C4-2B (cell line): ENCODE measurements around the gene LRRC3C.
A peak's percentile ranks its signal among the peaks of the same experiment; 100 is the strongest.

Experiments used
- H3K27ac ChIP-seq: fragments of 450-650 bp; 2 replicates; pipeline ENCODE4 v1.5.1; 2017
- CTCF ChIP-seq: fragments of 450-650 bp; conservative IDR thresholded peaks from 2 replicates; pipeline ENCODE4 v1.5.1; 2017; ENCODE audit warnings: mild to moderate bottlenecking
- ZFX ChIP-seq: fragments of 450-650 bp; IDR thresholded peaks from 2 replicates; pipeline ENCODE4 v1.6.1; 2017

LRRC3C gene

GRCh38 chr17:39981766-39982375, 54.3 kb downstream of the LRRC3C start:
- H3K27ac ChIP-seq, result peak overlapping the region; percentile 97; the same call in 1 of the 2 replicates
- TF ChIP-seq ZFX (no peak), CTCF (no peak)

GRCh38 chr17:39988206-39988810, 60.8 kb downstream of the LRRC3C start:
- TF ChIP-seq ZFX (no peak), CTCF (no peak)
- no peak overlapping the region for H3K27ac ChIP-seq

GRCh38 chr17:39994448-39994847, 66.9 kb downstream of the LRRC3C start:
- no peak overlapping the region for H3K27ac ChIP-seq
- TF ChIP-seq ZFX (no peak), CTCF (no peak)
